ENCODE data around the gene RAB6A. TPM values are rescaled to one million over a fixed set of nuclear protein-coding genes. Genes with fewer than 3 reads are reported as not detected.
A peak's percentile ranks its signal among the peaks of the same experiment; 100 is the strongest.

Gene RAB6A
- total RNA-seq, 6 experiments from 2014 or later: 91.7 to 130 (median 109) TPM

- H3K36me3 Mint-ChIP-seq (ENCODE audit: low read depth): peaks cover 7% of the 10 kb centered on the region
- H3K4me1 Mint-ChIP-seq (ENCODE audit: low read depth): peaks cover 22% of the 10 kb centered on the region
- no peak for DNase-seq
- peak overlapping the region; percentile 99 for H3K4me3 Mint-ChIP-seq
- no peak for TF ChIP-seq CTCF (IDR thresholded peaks at IDR 0.05)
- H3K27ac Mint-ChIP-seq: peak overlapping the region; percentile 92
- H3K27me3 Mint-ChIP-seq (ENCODE audit: insufficient read depth): peaks cover 7% of the 10 kb centered on the region; the same call in 1 of the 2 replicates
- H3K9me3 Mint-ChIP-seq: no peaks in the 10 kb centered on the region
Measured at GRCh38 chr11:73761403-73761945, 600 bp upstream of the RAB6A start.

GRCh38 chr11:73760135-73760678 lies 667 bp downstream of the RAB6A start:
- TF ChIP-seq CTCF (IDR thresholded peaks at IDR 0.05): no peak
- peaks cover 22% of the 10 kb centered on the region for H3K4me1 Mint-ChIP-seq (ENCODE audit: low read depth)
- H3K9me3 Mint-ChIP-seq: no peaks in the 10 kb centered on the region
- peak overlapping the region; percentile 99 for H3K4me3 Mint-ChIP-seq
- H3K27me3 Mint-ChIP-seq (ENCODE audit: insufficient read depth): peaks cover 2% of the 10 kb centered on the region; the same call in 1 of the 2 replicates
- peak; percentile 8 for DNase-seq
- H3K36me3 Mint-ChIP-seq (ENCODE audit: low read depth): peaks cover 7% of the 10 kb centered on the region
- peak overlapping the region; percentile 92 for H3K27ac Mint-ChIP-seq

- DNase-seq: peak; percentile 22
- Mint-ChIP-seq H3K4me3 (peak overlapping the region; percentile 99), H3K27me3 (ENCODE audit: insufficient read depth) (peaks cover 2% of the 10 kb centered on the region; the same call in 1 of the 2 replicates)
Measured at GRCh38 chr11:73759610-73760134, 1.2 kb downstream of the RAB6A start.

GRCh38 chr11:73758451-73758850 lies 2.4 kb downstream of the RAB6A start:
- TF ChIP-seq CTCF (IDR thresholded peaks at IDR 0.05): no peak
- no peaks in the 10 kb centered on the region for H3K9me3 Mint-ChIP-seq
- H3K36me3 Mint-ChIP-seq (ENCODE audit: low read depth): peaks cover 7% of the 10 kb centered on the region
- peaks cover 27% of the 10 kb centered on the region for H3K4me1 Mint-ChIP-seq (ENCODE audit: low read depth)
- no peak overlapping the region for H3K27ac Mint-ChIP-seq
- H3K4me3 Mint-ChIP-seq: peak overlapping the region; percentile 99
- peaks cover 2% of the 10 kb centered on the region; the same call in 1 of the 2 replicates for H3K27me3 Mint-ChIP-seq (ENCODE audit: insufficient read depth)
- no peak for DNase-seq

More at GRCh38 chr11:73759610-73760134, 1.2 kb downstream of the RAB6A start:
- no peaks in the 10 kb centered on the region for H3K9me3 Mint-ChIP-seq
- H3K4me1 Mint-ChIP-seq (ENCODE audit: low read depth): peaks cover 22% of the 10 kb centered on the region
- TF ChIP-seq CTCF (IDR thresholded peaks at IDR 0.05): peak; percentile 58
- H3K36me3 Mint-ChIP-seq (ENCODE audit: low read depth): peaks cover 7% of the 10 kb centered on the region
- peak overlapping the region; percentile 92 for H3K27ac Mint-ChIP-seq

- Mint-ChIP-seq H3K36me3 (ENCODE audit: low read depth) (peaks cover 7% of the 10 kb centered on the region), H3K27me3 (ENCODE audit: insufficient read depth) (peaks cover 2% of the 10 kb centered on the region; the same call in 1 of the 2 replicates), H3K9me3 (no peaks in the 10 kb centered on the region), H3K4me3 (peak overlapping the region; percentile 99), H3K4me1 (ENCODE audit: low read depth) (peaks cover 27% of the 10 kb centered on the region), H3K27ac (no peak overlapping the region)
- DNase-seq: no peak
- TF ChIP-seq CTCF (IDR thresholded peaks at IDR 0.05): no peak
Measured at GRCh38 chr11:73757598-73757997, 3.3 kb downstream of the RAB6A start.

Data from HFFc6 (cell line).